IPS-18a (cell line): Measurements from ENCODE around the gene CDKAL1.

ENCODE experiments used
- H3K27ac ChIP-seq: one replicate; pipeline ENCODE4 v1.5.1; 2013; ENCODE audit warnings: low read length
- H3K27me3 ChIP-seq: one replicate; pipeline ENCODE4 v1.6.1; 2013; ENCODE audit warnings: mild to moderate bottlenecking, low read length; ENCODE audit not compliant: control insufficient read depth, insufficient read depth
- H3K36me3 ChIP-seq: one replicate; pipeline ENCODE4 v1.6.1; 2013; ENCODE audit warnings: low read depth, low read length; ENCODE audit not compliant: control insufficient read depth
- H3K4me1 ChIP-seq: one replicate; pipeline ENCODE4 v1.6.1; 2013; ENCODE audit warnings: low read depth, low read length; ENCODE audit not compliant: control insufficient read depth
- H3K4me3 ChIP-seq: one replicate; pipeline ENCODE4 v1.5.1; 2013; ENCODE audit warnings: low read length
- H3K9ac ChIP-seq: one replicate; pipeline ENCODE4 v1.6.1; 2013; ENCODE audit warnings: mild to moderate bottlenecking, low read length, moderate library complexity
- H3K9me3 ChIP-seq: one replicate; pipeline ENCODE4 v1.6.1; 2013; ENCODE audit warnings: low read depth, low read length; ENCODE audit not compliant: control insufficient read depth

CDKAL1 gene

DNA sequence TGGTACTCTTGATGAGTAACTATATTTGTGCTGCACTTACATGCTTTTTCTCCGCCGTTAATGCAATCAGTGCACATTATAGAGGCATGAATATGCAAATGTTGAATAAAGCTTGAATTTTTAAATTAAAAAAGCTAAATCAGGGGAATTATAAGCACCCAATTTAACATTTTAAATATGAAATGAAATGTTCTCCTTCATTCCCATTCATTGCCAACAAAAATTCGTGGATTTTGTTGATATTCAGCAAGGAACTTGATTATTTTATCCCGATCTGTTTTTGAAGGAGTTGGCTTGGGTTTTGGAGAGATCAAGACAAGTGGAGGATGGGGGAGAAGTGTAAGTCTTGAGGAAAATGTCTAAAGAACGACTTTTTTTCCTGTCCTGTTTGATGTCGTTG, 740.6 kb downstream of the CDKAL1 start:
- no peaks in the 10 kb centered on the region for H3K27me3 ChIP-seq
- no peak overlapping the region for H3K27ac ChIP-seq
- no peak overlapping the region for H3K9ac ChIP-seq
- peaks cover 10% of the 10 kb centered on the region for H3K4me1 ChIP-seq
- H3K9me3 ChIP-seq: no peaks in the 10 kb centered on the region
- H3K4me3 ChIP-seq: no peak overlapping the region
- H3K36me3 ChIP-seq: no peaks in the 10 kb centered on the region

DNA sequence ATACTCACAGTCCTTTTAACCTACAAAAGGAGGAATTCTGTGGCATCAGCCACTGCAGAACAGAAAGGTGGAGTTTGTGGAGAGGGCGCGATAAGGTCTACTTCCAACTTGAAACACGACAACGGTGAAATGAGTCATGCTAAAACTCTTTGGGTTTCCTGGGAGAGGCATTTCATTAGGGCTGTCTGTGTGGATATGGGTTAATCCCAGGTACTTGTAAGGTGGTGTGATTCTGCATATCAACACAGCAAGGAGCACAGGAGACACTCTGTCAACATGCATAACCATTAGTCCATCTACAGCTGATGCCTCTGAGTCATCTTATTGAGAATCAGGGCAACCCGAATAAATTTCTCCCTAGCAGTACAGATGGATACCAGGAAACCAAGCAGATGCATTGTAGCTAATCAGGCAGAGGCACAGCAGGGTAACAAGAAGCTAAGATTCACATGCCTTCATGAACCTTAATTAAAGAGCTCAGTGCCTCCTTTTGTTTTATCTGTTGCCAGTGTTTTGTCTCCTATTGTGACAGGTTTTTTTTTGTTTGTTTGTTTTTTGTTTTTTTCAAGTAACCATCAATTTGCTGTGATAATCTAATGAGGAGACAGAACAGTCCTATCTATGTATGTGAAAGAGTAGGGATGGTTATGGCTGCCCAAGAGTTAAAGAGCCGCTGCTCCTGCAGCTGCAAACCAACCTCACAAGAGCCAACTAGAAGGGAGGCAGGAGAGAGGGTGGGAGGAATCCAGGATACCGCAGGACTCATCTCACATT, 743.5 kb downstream of the CDKAL1 start:
- H3K9me3 ChIP-seq: no peaks in the 10 kb centered on the region
- H3K27ac ChIP-seq: no peak overlapping the region
- H3K4me3 ChIP-seq: no peak overlapping the region
- no peak overlapping the region for H3K9ac ChIP-seq
- peaks cover 10% of the 10 kb centered on the region for H3K4me1 ChIP-seq
- no peaks in the 10 kb centered on the region for H3K27me3 ChIP-seq
- H3K36me3 ChIP-seq: no peaks in the 10 kb centered on the region

DNA sequence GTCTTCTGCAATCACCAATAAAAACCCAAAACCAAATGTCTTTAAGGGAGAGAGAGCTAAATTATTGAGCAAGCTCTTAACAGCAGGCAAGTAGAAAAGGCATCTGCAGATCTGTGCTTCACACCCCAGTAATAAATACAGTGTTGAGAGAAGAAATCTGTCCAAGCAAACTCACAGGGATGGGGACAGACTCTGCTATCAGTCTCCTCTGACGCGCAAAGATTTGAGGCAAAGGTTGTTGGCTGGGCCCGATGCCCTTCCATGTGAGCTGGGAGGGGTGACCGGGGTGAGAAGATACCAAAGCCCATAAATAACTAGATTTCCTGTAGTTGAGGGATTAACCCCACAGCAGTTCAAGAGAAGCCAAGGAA, 744.1 kb downstream of the CDKAL1 start:
- H3K36me3 ChIP-seq: no peaks in the 10 kb centered on the region
- no peaks in the 10 kb centered on the region for H3K9me3 ChIP-seq
- peaks cover 10% of the 10 kb centered on the region for H3K4me1 ChIP-seq
- H3K27me3 ChIP-seq: no peaks in the 10 kb centered on the region
- H3K4me3 ChIP-seq: no peak overlapping the region
- no peak overlapping the region for H3K27ac ChIP-seq
- H3K9ac ChIP-seq: no peak overlapping the region

DNA sequence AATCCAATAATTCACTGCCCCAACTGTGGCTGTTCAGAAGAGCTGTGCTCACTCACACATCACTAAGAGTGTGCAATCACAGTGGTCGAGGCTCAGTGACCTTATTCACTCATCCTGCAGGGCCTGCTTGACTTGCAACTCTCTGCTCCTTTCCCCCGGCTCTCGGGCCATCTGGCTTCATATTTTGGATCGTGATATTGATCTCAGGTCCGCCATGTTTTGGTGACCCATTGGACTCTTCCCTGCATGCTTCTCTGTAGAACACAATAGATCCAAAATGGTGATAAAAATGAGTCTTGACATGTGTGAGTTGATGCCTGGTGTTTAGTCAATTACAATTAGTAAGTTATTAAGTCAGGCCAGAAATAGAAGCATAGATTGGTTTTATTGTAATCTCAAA, 745.4 kb downstream of the CDKAL1 start:
- Histone ChIP-seq H3K36me3 (no peaks in the 10 kb centered on the region), H3K9ac (no peak overlapping the region), H3K9me3 (no peaks in the 10 kb centered on the region), H3K27ac (no peak overlapping the region), H3K27me3 (no peaks in the 10 kb centered on the region), H3K4me3 (no peak overlapping the region), H3K4me1 (peaks cover 16% of the 10 kb centered on the region)

DNA sequence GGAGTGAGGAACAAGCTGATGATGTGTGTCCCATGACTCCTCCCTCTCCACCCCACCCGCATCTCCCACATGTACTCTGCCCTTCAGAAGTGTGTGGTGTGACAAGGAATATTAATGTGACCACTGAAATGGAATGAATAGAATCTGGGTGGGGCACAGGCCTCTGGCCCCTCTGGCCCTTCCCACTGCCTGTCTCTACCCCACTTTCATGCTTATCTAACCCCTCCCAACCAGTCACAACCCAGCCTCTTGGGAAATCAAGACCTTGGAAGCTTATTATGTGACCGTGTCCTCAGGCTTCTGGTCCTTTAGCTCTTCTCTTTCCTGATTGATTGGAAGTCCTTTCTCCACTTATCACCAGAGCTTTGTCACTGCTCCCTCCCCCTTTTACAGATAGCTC, 747.1 kb downstream of the CDKAL1 start:
- Histone ChIP-seq H3K36me3 (no peaks in the 10 kb centered on the region), H3K4me1 (peaks cover 20% of the 10 kb centered on the region), H3K27me3 (no peaks in the 10 kb centered on the region), H3K4me3 (no peak overlapping the region), H3K9me3 (no peaks in the 10 kb centered on the region), H3K27ac (no peak overlapping the region), H3K9ac (no peak overlapping the region)
